GM23338 (cell line): ENCODE results near the gene MTARC1. TPM values are rescaled to one million over a fixed set of nuclear protein-coding genes. Genes with fewer than 3 reads are reported as not detected.

Experiments
- ATAC-seq: fragments of 200-7000 bp; cut with Tn5 transposase; 3 replicates; pipeline ENCODE4 v1.9.1; 2020
- DNase-seq: peaks from one replicate; pipeline ENCODE4 v3.0.0-alpha.2; 2015; ENCODE audit warnings: low spot score
- H2AFZ ChIP-seq: fragments of 200-600 bp; sonication (generic); 2 replicates; pipeline ENCODE4 v1.8.0; 2016; ENCODE audit warnings: antibody characterized with exemption, mild to moderate bottlenecking, moderate library complexity
- H3F3A ChIP-seq: fragments of 200-600 bp; sonication (generic); replicated peaks from 2 replicates; pipeline ENCODE4 v1.8.0; 2017; ENCODE audit warnings: antibody characterized with exemption, mixed run types, low read depth
- H3K27ac ChIP-seq: fragments of 200-600 bp; sonication (generic); 2 replicates; pipeline ENCODE4 v1.6.1; 2016; ENCODE audit warnings: low read depth
- H3K27me3 ChIP-seq: fragments of 200-600 bp; sonication (generic); 2 replicates; pipeline ENCODE4 v1.8.0; 2016; ENCODE audit warnings: mild to moderate bottlenecking, mixed run types, moderate library complexity; ENCODE audit not compliant: insufficient read depth
- H3K36me3 ChIP-seq: fragments of 200-600 bp; sonication (generic); 2 replicates; pipeline ENCODE4 v1.8.0; 2016; ENCODE audit warnings: mild to moderate bottlenecking; ENCODE audit not compliant: insufficient read depth
- H3K4me1 ChIP-seq: fragments of 200-600 bp; sonication (generic); 2 replicates; pipeline ENCODE4 v1.8.0; 2016; ENCODE audit warnings: mild to moderate bottlenecking, moderate library complexity; ENCODE audit not compliant: insufficient read depth
- H3K4me2 ChIP-seq: fragments of 200-600 bp; sonication (generic); 2 replicates; pipeline ENCODE4 v1.7.1; 2017; ENCODE audit warnings: mixed run types
- H3K4me3 ChIP-seq: fragments of 200-600 bp; sonication (generic); 2 replicates; pipeline ENCODE4 v1.6.1; 2016; ENCODE audit warnings: mixed run types
- H3K79me2 ChIP-seq: fragments of 200-600 bp; sonication (generic); replicated peaks from 2 replicates; pipeline ENCODE4 v1.8.0; 2017; ENCODE audit warnings: mild to moderate bottlenecking; ENCODE audit not compliant: insufficient read depth
- H3K9me2 ChIP-seq: fragments of 200-600 bp; sonication (generic); 2 replicates; pipeline ENCODE4 v1.8.0; 2017; ENCODE audit not compliant: insufficient read depth
- H4K20me1 ChIP-seq: fragments of 200-600 bp; sonication (generic); replicated peaks from 2 replicates; pipeline ENCODE4 v1.8.0; 2017; ENCODE audit warnings: mild to moderate bottlenecking; ENCODE audit not compliant: insufficient read depth
- H3K27ac Mint-ChIP-seq: 2 replicates; pipeline ENCODE4 v1.8.0; 2020; ENCODE audit warnings: inconsistent platforms, mild to moderate bottlenecking, moderate library complexity, mixed read lengths
- H3K27me3 Mint-ChIP-seq: 3 replicates; pipeline ENCODE4 v1.8.0; 2022; ENCODE audit warnings: low read depth, mild to moderate bottlenecking, moderate library complexity, mixed read lengths, inconsistent platforms; ENCODE audit not compliant: insufficient read depth, poor library complexity
- H3K36me3 Mint-ChIP-seq: 3 replicates; pipeline ENCODE4 v1.8.0; 2021; ENCODE audit warnings: low read depth, mild to moderate bottlenecking, inconsistent platforms, moderate library complexity, mixed read lengths
- H3K4me1 Mint-ChIP-seq: 3 replicates; pipeline ENCODE4 v1.8.0; 2020; ENCODE audit warnings: mild to moderate bottlenecking, inconsistent platforms, mixed read lengths
- H3K4me3 Mint-ChIP-seq: 3 replicates; pipeline ENCODE4 v1.8.0; 2021; ENCODE audit warnings: moderate library complexity, mild to moderate bottlenecking, inconsistent platforms, mixed read lengths
- H3K9me3 Mint-ChIP-seq: 3 replicates; pipeline ENCODE4 v1.8.0; 2020; ENCODE audit warnings: moderate library complexity, mild to moderate bottlenecking, inconsistent platforms, mixed read lengths
- CREB1 ChIP-seq: fragments of 250-450 bp; sonication (Bioruptor Pico); IDR thresholded peaks from 2 replicates; pipeline ENCODE4 v1.5.0; 2020; ENCODE audit warnings: low read depth, mild to moderate bottlenecking, moderate library complexity
- CTCF ChIP-seq, 2 experiments: fragments of 200-600 bp in 1 of 2; sonication (generic) in 1 of 2; conservative IDR thresholded peaks; 2 replicates each; pipeline versions ENCODE4 v1.5.1 to v1.6.1; 2016 to 2017; ENCODE audit warnings: antibody characterized with exemption in 2 of 2, low read depth in 2 of 2, mild to moderate bottlenecking in 2 of 2, moderate library complexity in 1 of 2
- ETS1 ChIP-seq: IDR thresholded peaks from 2 replicates; pipeline ENCODE4 v1.6.1; 2016; ENCODE audit warnings: antibody characterized with exemption
- EZH2 ChIP-seq: fragments of 200-600 bp; sonication (generic); IDR thresholded peaks from one replicate; pipeline ENCODE4 v1.8.0; 2017; ENCODE audit warnings: antibody characterized with exemption, mild to moderate bottlenecking, low read depth; ENCODE audit not compliant: unreplicated experiment
- EZH2phosphoT487 ChIP-seq: fragments of 200-600 bp; sonication (generic); IDR thresholded peaks from one replicate; pipeline ENCODE4 v1.8.1; 2018; ENCODE audit warnings: antibody characterized with exemption; ENCODE audit not compliant: unreplicated experiment
- NANOG ChIP-seq: IDR thresholded peaks from 2 replicates; pipeline ENCODE4 v1.6.1; 2016; ENCODE audit warnings: antibody characterized with exemption, borderline replicate concordance
- POLR2AphosphoS5 ChIP-seq: IDR thresholded peaks from 2 replicates; pipeline ENCODE4 v1.6.1; 2016; ENCODE audit warnings: antibody characterized with exemption, low read depth
- REST ChIP-seq: IDR thresholded peaks from one replicate; pipeline ENCODE4 v1.6.1; 2018; ENCODE audit warnings: antibody characterized with exemption; ENCODE audit not compliant: unreplicated experiment
- STAT1 ChIP-seq: IDR thresholded peaks from one replicate; pipeline ENCODE4 v1.6.1; 2016; ENCODE audit warnings: antibody characterized with exemption; ENCODE audit not compliant: unreplicated experiment
- ZNF114 ChIP-seq: fragments of 250-450 bp; sonication (Bioruptor Pico); IDR thresholded peaks from 2 replicates; pipeline ENCODE4 v1.5.0; 2020; ENCODE audit warnings: mild to moderate bottlenecking, moderate library complexity
- ZNF331 ChIP-seq: fragments of 250-450 bp; sonication (Bioruptor Pico); IDR thresholded peaks from 2 replicates; pipeline ENCODE4 v1.5.0; 2020; ENCODE audit warnings: low read depth, mild to moderate bottlenecking, moderate library complexity
- polyA plus RNA-seq: library from polyadenylated mRNA; unstranded; fragments of >200 nt; fragmentation: Nextera tagmentation; extraction: Ambion mirVana; gene quantifications from 2 replicates; pipeline ENCODE4 v1.2.1, GENCODE V29; 2016
- total RNA-seq: library from RNA; depleted of rRNA; stranded (reverse); fragments of >200 nt; shearing (Covaris generic); gene quantifications from 2 replicates; pipeline ENCODE4 v1.2.3, GENCODE V29; 2014

MTARC1 gene
- total and polyA plus RNA-seq, 2 experiments from 2014 or later = 33.9 to 34.6 TPM

GRCh38 chr1:220786057-220786336 lies 716 bp upstream of the MTARC1 start:
- Mint-ChIP-seq H3K27ac (no peak overlapping the region), H3K27me3 (peaks cover 5% of the 10 kb centered on the region), H3K4me3 (peak overlapping the region; percentile 88), H3K36me3 (peaks cover 13% of the 10 kb centered on the region), H3K4me1 (peaks cover 15% of the 10 kb centered on the region), H3K9me3 (no peaks in the 10 kb centered on the region)
- Histone ChIP-seq H3K4me2 (peak overlapping the region; percentile 79), H4K20me1 (peaks cover 20% of the 10 kb centered on the region), H3K4me1 (peaks cover 16% of the 10 kb centered on the region), H3K27me3 (no peaks in the 10 kb centered on the region), H3K79me2 (peaks cover 34% of the 10 kb centered on the region), H3K4me3 (peak overlapping the region; percentile 61), H3K27ac (peak overlapping the region; percentile 72; the same call in 1 of the 2 replicates), H2AFZ (peak overlapping the region; percentile 99), H3K9me2 (no peaks in the 10 kb centered on the region), H3F3A (no peaks in the 10 kb centered on the region), H3K36me3 (0 out of 2 replicates have a peak, but pooled peaks cover 3% of the 10 kb centered on the region)
- DNase-seq (no peak), ATAC-seq (peak; percentile 61)
- TF ChIP-seq ZNF331 (CRISPR knock-in tag) = no peak
- no peak for TF ChIP-seq STAT1
- no peak for TF ChIP-seq ZNF114 (CRISPR knock-in tag)
- no peak for TF ChIP-seq EZH2
- TF ChIP-seq EZH2phosphoT487 = no peak
- TF ChIP-seq ETS1 = no peak
- TF ChIP-seq CTCF (conservative IDR thresholded peaks at IDR 0.05; ENCODE audit: low read depth in 2 of 2) = no peak
- TF ChIP-seq POLR2AphosphoS5 = no peak

- Histone ChIP-seq H3K27me3 (no peaks in the 10 kb centered on the region), H3K79me2 (peaks cover 34% of the 10 kb centered on the region), H3K4me1 (peaks cover 16% of the 10 kb centered on the region), H2AFZ (peak overlapping the region; percentile 91), H3F3A (no peaks in the 10 kb centered on the region), H3K27ac (peak overlapping the region; percentile 84), H3K4me3 (peak overlapping the region; percentile 61), H3K4me2 (peak overlapping the region; percentile 79), H3K9me2 (no peaks in the 10 kb centered on the region), H3K36me3 (0 out of 2 replicates have a peak, but pooled peaks cover 6% of the 10 kb centered on the region), H4K20me1 (peaks cover 20% of the 10 kb centered on the region)
- ATAC-seq (peak; percentile 65), DNase-seq (peak; percentile 75)
- H3K9me3 Mint-ChIP-seq = no peaks in the 10 kb centered on the region
- H3K4me3 Mint-ChIP-seq = peak overlapping the region; percentile 88
- TF ChIP-seq EZH2phosphoT487 (no peak), ETS1 (no peak), NANOG (no peak), CREB1 (CRISPR knock-in tag) (0 out of 2 replicates have a peak, but pooled peaks have one; percentile 48), CTCF (conservative IDR thresholded peaks at IDR 0.05; ENCODE audit: low read depth in 2 of 2) (no peak), ZNF114 (CRISPR knock-in tag) (no peak), ZNF331 (CRISPR knock-in tag) (no peak), REST (no peak)
- H3K36me3 Mint-ChIP-seq = peaks cover 17% of the 10 kb centered on the region
- peaks cover 15% of the 10 kb centered on the region for H3K4me1 Mint-ChIP-seq
- peak overlapping the region; percentile 96 for H3K27ac Mint-ChIP-seq
- H3K27me3 Mint-ChIP-seq = peaks cover 5% of the 10 kb centered on the region
These were observed 431 bp downstream of the MTARC1 start for GRCh38 chr1:220787069-220787619.
